Fibroblast of skin of left quadriceps (primary cell): Measurements from ENCODE around the gene DPF3.

Experiments
- DNase-seq, 2 experiments: peaks; one replicate each; pipeline ENCODE4 v3.0.0-alpha.2; 2013; ENCODE audit warnings: low read depth in 2 of 2

Gene DPF3

GRCh38 chr14:72893636-72894322, at the start of gene DPF3:
DPF3 (minus strand) TSS chr14:72894101; CDS start chr14:72894088, 13 bp downstream.
- DNase-seq, result peak; percentile 87 to 89

- DNase-seq, result no peak
Measured at GRCh38 chr14:72942934-72943333, 49.0 kb upstream of the DPF3 start.

GRCh38 chr14:72941286-72941985, 47.5 kb upstream of the DPF3 start:
- no peak for DNase-seq

GRCh38 chr14:72939630-72940029, 45.7 kb upstream of the DPF3 start:
- no peak for DNase-seq

GRCh38 chr14:72932893-72933292, 39.0 kb upstream of the DPF3 start:
- DNase-seq, result no peak

GRCh38 chr14:72929316-72930080, 35.6 kb upstream of the DPF3 start:
- no peak for DNase-seq

- no peak for DNase-seq
Measured at GRCh38 chr14:72928872-72929271, 35.0 kb upstream of the DPF3 start.

- peak; percentile 97 to 98 for DNase-seq
Measured at GRCh38 chr14:72926292-72927028, 32.6 kb upstream of the DPF3 start, which contains the start of gene DCAF4. DCAF4 (plus strand) TSS chr14:72926464; CDS start chr14:72937979, 11,515 bp downstream.

- no peak for DNase-seq
Measured at GRCh38 chr14:72925815-72926291, 32.0 kb upstream of the DPF3 start.

- no peak for DNase-seq
Measured at GRCh38 chr14:72925171-72925759, 31.4 kb upstream of the DPF3 start.

- DNase-seq, result no peak
Measured at GRCh38 chr14:72924337-72924736, 30.4 kb upstream of the DPF3 start.

- no peak for DNase-seq
Measured at GRCh38 chr14:72921396-72921795, 27.5 kb upstream of the DPF3 start.

GRCh38 chr14:72920008-72920407, 26.1 kb upstream of the DPF3 start:
- DNase-seq, result no peak

GRCh38 chr14:72917094-72917802, 23.3 kb upstream of the DPF3 start:
- no peak for DNase-seq

- DNase-seq, result no peak
Measured at GRCh38 chr14:72916174-72916573, 22.3 kb upstream of the DPF3 start.

- no peak for DNase-seq
Measured at GRCh38 chr14:72913809-72914208, 19.9 kb upstream of the DPF3 start.

- DNase-seq, result no peak
Measured at GRCh38 chr14:72909163-72909562, 15.3 kb upstream of the DPF3 start.

- DNase-seq, result peak; percentile 63
Measured at GRCh38 chr14:72907886-72908285, 14.0 kb upstream of the DPF3 start.

GRCh38 chr14:72906879-72907278, 13.0 kb upstream of the DPF3 start:
- no peak for DNase-seq

- DNase-seq, result peak; percentile 91 to 92
Measured at GRCh38 chr14:72906316-72906715, 12.4 kb upstream of the DPF3 start.
